Central memory CD8-positive, alpha-beta T cell (primary cell): ENCODE measurements around the gene LHX1.
A peak's percentile ranks its signal among the peaks of the same experiment; 100 is the strongest.

Source experiments
- ATAC-seq: fragments of 150-1000 bp; cut with Tn5 transposase; replicated peaks from 2 replicates; pipeline ENCODE4 v1.10.0; 2022; ENCODE audit warnings: mild to moderate bottlenecking, moderate FRiP score, moderate number of reproducible peaks; ENCODE audit not compliant: poor library complexity, severe bottlenecking; ENCODE audit errors: extremely low read depth
- DNase-seq, 2 donors: peaks; one replicate each; pipeline ENCODE4 v3.0.0; 2021; ENCODE audit warnings: low spot score in 2 of 2
- H3K27ac Mint-ChIP-seq: one replicate; pipeline ENCODE4 v1.8.0; 2022; ENCODE audit warnings: low read depth, mild to moderate bottlenecking, moderate library complexity, mixed read lengths
- H3K27me3 Mint-ChIP-seq: one replicate; pipeline ENCODE4 v1.8.0; 2022; ENCODE audit warnings: mixed read lengths
- H3K36me3 Mint-ChIP-seq: one replicate; pipeline ENCODE4 v1.8.0; 2022; ENCODE audit warnings: mild to moderate bottlenecking, moderate library complexity, mixed read lengths; ENCODE audit not compliant: insufficient read depth
- H3K4me1 Mint-ChIP-seq: one replicate; pipeline ENCODE4 v1.8.0; 2022; ENCODE audit warnings: mixed read lengths
- H3K4me3 Mint-ChIP-seq: one replicate; pipeline ENCODE4 v1.8.0; 2022; ENCODE audit warnings: mild to moderate bottlenecking, moderate library complexity, mixed read lengths
- H3K9me3 Mint-ChIP-seq: one replicate; pipeline ENCODE4 v1.8.0; 2022; ENCODE audit warnings: mixed read lengths

LHX1 gene

GRCh38 chr17:36937001-36937958 lies at the start of gene LHX1:
Gene LHX1 (plus strand): TSS chr17:36937475. CDS start chr17:36938198, 723 bp downstream.
- Mint-ChIP-seq H3K4me3 (peak within 1 kb of the TSS; percentile 80), H3K27ac (peak within 1 kb of the TSS; percentile 68), H3K9me3 (no peaks in the 10 kb centered on the region), H3K27me3 (peaks cover 99% of the 10 kb centered on the region), H3K36me3 (peaks cover 36% of the 10 kb centered on the region), H3K4me1 (peaks cover 71% of the 10 kb centered on the region)
- no peak for DNase-seq
- no peak for ATAC-seq

GRCh38 chr17:36888236-36888951 lies 48.9 kb upstream of the LHX1 start:
- ATAC-seq = no peak
- peaks cover 47% of the 10 kb centered on the region for H3K27me3 Mint-ChIP-seq
- no peak overlapping the region for H3K4me3 Mint-ChIP-seq
- H3K4me1 Mint-ChIP-seq = no peaks in the 10 kb centered on the region
- no peaks in the 10 kb centered on the region for H3K36me3 Mint-ChIP-seq
- H3K27ac Mint-ChIP-seq = no peak overlapping the region
- H3K9me3 Mint-ChIP-seq = no peaks in the 10 kb centered on the region
- DNase-seq = no peak

- Mint-ChIP-seq H3K36me3 (no peaks in the 10 kb centered on the region), H3K27me3 (peaks cover 42% of the 10 kb centered on the region), H3K4me1 (no peaks in the 10 kb centered on the region), H3K27ac (no peak overlapping the region), H3K4me3 (no peak overlapping the region), H3K9me3 (no peaks in the 10 kb centered on the region)
- ATAC-seq (no peak), DNase-seq (no peak)
Measured at GRCh38 chr17:36889770-36890349, 47.4 kb upstream of the LHX1 start.

- no peaks in the 10 kb centered on the region for H3K9me3 Mint-ChIP-seq
Measured at GRCh38 chr17:36890398-36891168, 46.7 kb upstream of the LHX1 start.

GRCh38 chr17:36892112-36892838 lies 45.0 kb upstream of the LHX1 start:
- Mint-ChIP-seq H3K27me3 (peaks cover 44% of the 10 kb centered on the region), H3K27ac (no peak overlapping the region), H3K9me3 (no peaks in the 10 kb centered on the region), H3K4me1 (no peaks in the 10 kb centered on the region), H3K4me3 (no peak overlapping the region), H3K36me3 (no peaks in the 10 kb centered on the region)
- DNase-seq (no peak), ATAC-seq (no peak)

More at GRCh38 chr17:36890398-36891168, 46.7 kb upstream of the LHX1 start:
- DNase-seq = no peak
- no peaks in the 10 kb centered on the region for H3K36me3 Mint-ChIP-seq
- H3K4me3 Mint-ChIP-seq = no peak overlapping the region
- H3K27ac Mint-ChIP-seq = no peak overlapping the region
- H3K27me3 Mint-ChIP-seq = peaks cover 42% of the 10 kb centered on the region
- no peaks in the 10 kb centered on the region for H3K4me1 Mint-ChIP-seq
- no peak for ATAC-seq

- Mint-ChIP-seq H3K27ac (no peak overlapping the region), H3K4me3 (no peak overlapping the region), H3K4me1 (no peaks in the 10 kb centered on the region), H3K9me3 (no peaks in the 10 kb centered on the region), H3K27me3 (peaks cover 46% of the 10 kb centered on the region), H3K36me3 (no peaks in the 10 kb centered on the region)
- DNase-seq (no peak), ATAC-seq (no peak)
Measured at GRCh38 chr17:36894177-36894576, 43.1 kb upstream of the LHX1 start.

GRCh38 chr17:36894925-36895324 lies 42.4 kb upstream of the LHX1 start:
- DNase-seq (no peak), ATAC-seq (no peak)
- Mint-ChIP-seq H3K9me3 (no peaks in the 10 kb centered on the region), H3K27ac (no peak overlapping the region), H3K27me3 (peaks cover 46% of the 10 kb centered on the region), H3K4me3 (no peak overlapping the region), H3K36me3 (no peaks in the 10 kb centered on the region), H3K4me1 (no peaks in the 10 kb centered on the region)

GRCh38 chr17:36899250-36900159 lies 37.8 kb upstream of the LHX1 start:
- no peak for ATAC-seq
- no peak overlapping the region for H3K4me3 Mint-ChIP-seq
- peak overlapping the region; percentile 77 for H3K27ac Mint-ChIP-seq
- H3K9me3 Mint-ChIP-seq = no peaks in the 10 kb centered on the region
- no peak for DNase-seq
- no peaks in the 10 kb centered on the region for H3K36me3 Mint-ChIP-seq
- peaks cover 39% of the 10 kb centered on the region for H3K27me3 Mint-ChIP-seq
- H3K4me1 Mint-ChIP-seq = no peaks in the 10 kb centered on the region

GRCh38 chr17:36900160-36900512 lies 37.1 kb upstream of the LHX1 start:
- Mint-ChIP-seq H3K27me3 (peaks cover 33% of the 10 kb centered on the region), H3K36me3 (no peaks in the 10 kb centered on the region), H3K4me1 (no peaks in the 10 kb centered on the region), H3K27ac (no peak overlapping the region), H3K4me3 (no peak overlapping the region), H3K9me3 (no peaks in the 10 kb centered on the region)
- ATAC-seq (no peak), DNase-seq (no peak)

- Mint-ChIP-seq H3K36me3 (no peaks in the 10 kb centered on the region), H3K4me1 (no peaks in the 10 kb centered on the region), H3K27ac (no peak overlapping the region), H3K27me3 (peaks cover 22% of the 10 kb centered on the region), H3K9me3 (no peaks in the 10 kb centered on the region), H3K4me3 (no peak overlapping the region)
- ATAC-seq = no peak
- DNase-seq = no peak
Measured at GRCh38 chr17:36901506-36901905, 35.8 kb upstream of the LHX1 start.

GRCh38 chr17:36907407-36907806 lies 29.9 kb upstream of the LHX1 start:
- Mint-ChIP-seq H3K36me3 (no peaks in the 10 kb centered on the region), H3K4me3 (no peak overlapping the region), H3K27ac (no peak overlapping the region), H3K27me3 (peaks cover 56% of the 10 kb centered on the region), H3K9me3 (no peaks in the 10 kb centered on the region), H3K4me1 (no peaks in the 10 kb centered on the region)
- DNase-seq = no peak
- no peak for ATAC-seq
